VCaP (cell line): ENCODE measurements around the gene CADPS.
A peak's percentile ranks its signal among the peaks of the same experiment; 100 is the strongest.

Experiments used
- H3K27ac ChIP-seq: fragments of 450-650 bp; 2 replicates; pipeline ENCODE4 v1.5.1; 2017
- TF ChIP-seq, protein P1 (sequence below): fragments of 450-650 bp; conservative IDR thresholded peaks from 2 replicates; pipeline ENCODE4 v1.5.1; 2017; ENCODE audit warnings: mild to moderate bottlenecking, moderate library complexity

Gene CADPS

GRCh38 chr3:62558549-62559112 is 316.6 kb downstream of the CADPS start:
- TF ChIP-seq, protein P1, sequence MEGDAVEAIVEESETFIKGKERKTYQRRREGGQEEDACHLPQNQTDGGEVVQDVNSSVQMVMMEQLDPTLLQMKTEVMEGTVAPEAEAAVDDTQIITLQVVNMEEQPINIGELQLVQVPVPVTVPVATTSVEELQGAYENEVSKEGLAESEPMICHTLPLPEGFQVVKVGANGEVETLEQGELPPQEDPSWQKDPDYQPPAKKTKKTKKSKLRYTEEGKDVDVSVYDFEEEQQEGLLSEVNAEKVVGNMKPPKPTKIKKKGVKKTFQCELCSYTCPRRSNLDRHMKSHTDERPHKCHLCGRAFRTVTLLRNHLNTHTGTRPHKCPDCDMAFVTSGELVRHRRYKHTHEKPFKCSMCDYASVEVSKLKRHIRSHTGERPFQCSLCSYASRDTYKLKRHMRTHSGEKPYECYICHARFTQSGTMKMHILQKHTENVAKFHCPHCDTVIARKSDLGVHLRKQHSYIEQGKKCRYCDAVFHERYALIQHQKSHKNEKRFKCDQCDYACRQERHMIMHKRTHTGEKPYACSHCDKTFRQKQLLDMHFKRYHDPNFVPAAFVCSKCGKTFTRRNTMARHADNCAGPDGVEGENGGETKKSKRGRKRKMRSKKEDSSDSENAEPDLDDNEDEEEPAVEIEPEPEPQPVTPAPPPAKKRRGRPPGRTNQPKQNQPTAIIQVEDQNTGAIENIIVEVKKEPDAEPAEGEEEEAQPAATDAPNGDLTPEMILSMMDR, result peak; percentile 82
- H3K27ac ChIP-seq, result no peak overlapping the region

DNA sequence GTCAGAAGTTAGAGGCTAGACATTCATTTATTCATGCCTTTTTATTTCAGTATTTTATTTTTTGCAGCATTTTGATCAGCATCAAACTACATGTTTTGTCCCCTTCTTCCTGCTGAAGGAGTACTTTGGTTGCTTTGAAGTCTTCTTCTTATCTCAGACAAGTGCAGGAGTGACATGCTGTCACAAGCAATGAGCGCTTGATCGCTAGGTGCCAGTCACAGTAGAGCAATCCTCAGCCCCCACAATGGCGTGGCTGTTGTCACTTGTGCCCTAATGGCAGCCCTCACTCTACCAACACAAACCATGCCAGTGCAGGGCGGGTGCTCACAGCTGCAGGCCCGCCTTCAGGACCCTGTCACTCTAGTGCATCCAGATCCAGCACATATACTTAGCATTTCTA is 317.2 kb downstream of the CADPS start:
- TF ChIP-seq, protein P1, result no peak
- H3K27ac ChIP-seq, result no peak overlapping the region

DNA sequence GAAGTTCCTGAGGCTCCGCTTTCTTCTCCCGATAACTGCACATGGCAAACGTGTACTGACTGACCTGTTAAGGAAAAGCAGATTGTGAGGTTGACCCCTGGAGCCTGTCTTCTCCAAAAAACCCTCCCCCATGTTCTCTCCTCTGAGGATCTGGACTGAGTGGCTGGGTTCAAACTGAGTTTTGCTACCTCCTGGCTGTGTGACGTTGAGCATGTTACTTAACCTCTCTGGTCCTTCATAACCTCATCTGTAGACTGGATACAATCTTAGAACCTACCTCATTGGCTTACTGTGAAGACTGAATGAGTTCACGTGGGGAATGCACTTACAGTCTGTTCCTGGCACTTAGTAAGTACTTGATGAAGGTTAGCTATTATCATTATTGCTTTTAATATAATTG is 317.8 kb downstream of the CADPS start:
- no peak overlapping the region for H3K27ac ChIP-seq
- TF ChIP-seq, protein P1, result no peak

DNA sequence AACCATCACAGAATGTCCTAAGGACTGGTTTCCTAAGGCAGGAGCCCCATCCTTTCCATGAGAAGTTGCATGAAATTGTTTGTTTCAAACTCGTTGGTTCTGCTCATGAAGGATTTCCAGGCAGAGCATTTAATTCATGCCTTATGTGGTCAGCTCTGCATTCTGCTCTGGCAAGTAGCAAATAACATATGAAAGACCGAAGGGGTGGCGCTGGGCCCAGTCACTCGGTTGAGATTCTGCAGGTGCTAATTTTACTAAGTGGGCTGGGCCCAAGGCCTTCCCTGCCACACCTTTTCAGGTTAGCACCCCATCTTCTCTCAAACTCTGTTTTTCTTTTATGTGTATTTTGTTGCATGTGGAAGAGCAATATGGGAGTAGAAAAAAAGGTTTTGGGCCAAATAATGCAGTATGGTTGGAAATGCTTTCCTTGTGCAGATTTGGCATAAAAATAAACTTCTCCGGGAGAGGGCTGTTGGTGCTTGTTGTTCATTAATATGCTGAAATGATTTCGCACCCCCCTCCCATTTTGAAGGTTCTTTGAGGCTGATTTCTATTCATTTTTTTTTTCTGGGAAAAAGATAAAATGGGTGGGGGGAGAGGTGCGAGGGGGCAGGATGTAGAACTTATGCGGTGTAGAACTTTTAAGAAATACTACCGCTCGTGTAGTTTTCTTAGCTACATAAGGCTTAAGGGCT is 318.9 kb downstream of the CADPS start:
- TF ChIP-seq, protein P1, result no peak
- H3K27ac ChIP-seq, result no peak overlapping the region

DNA sequence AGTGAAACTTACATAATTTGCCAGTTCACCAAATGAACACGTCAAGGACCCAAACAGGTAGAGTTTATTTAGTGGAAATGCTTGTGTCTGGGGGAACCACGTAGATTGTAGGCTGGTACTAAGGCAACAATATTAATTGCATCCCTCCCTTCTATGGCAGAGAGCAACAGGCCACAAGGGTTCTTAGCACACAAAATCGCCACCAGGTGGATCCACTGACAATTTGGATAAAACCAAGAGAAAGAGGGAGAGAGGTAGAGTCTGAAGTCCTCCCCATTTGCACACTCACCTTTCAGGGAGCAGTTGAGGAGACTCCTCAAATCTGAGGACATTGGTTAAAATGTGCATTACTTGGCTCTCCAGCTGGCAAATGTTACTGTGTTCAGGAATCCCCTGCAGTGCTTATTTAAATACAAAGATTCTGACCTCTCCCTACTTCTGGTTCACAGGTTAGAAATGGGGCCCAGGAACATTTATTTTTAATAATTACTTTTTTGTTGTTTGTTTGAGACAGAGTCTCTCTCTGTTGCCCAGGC is 320.9 kb downstream of the CADPS start:
- TF ChIP-seq, protein P1, result peak; percentile 65

GRCh38 chr3:62553811-62554210 is 321.4 kb downstream of the CADPS start:
- TF ChIP-seq, protein P1, result no peak
- no peak overlapping the region for H3K27ac ChIP-seq

More for the DNA sequence above, 320.9 kb downstream of the CADPS start:
- no peak overlapping the region for H3K27ac ChIP-seq

GRCh38 chr3:62551556-62551955 is 323.7 kb downstream of the CADPS start:
- H3K27ac ChIP-seq, result no peak overlapping the region
- TF ChIP-seq, protein P1, result no peak
